Choroid plexus epithelial cell (primary cell): ENCODE results near the gene ZBTB33.

ENCODE experiments used
- DNase-seq: peaks from one replicate; pipeline ENCODE4 v3.0.0-alpha.2; 2010; ENCODE audit warnings: low read depth
- H3K4me3 ChIP-seq: 2 replicates; pipeline ENCODE4 v1.5.1; 2011; ENCODE audit warnings: low read depth, mild to moderate bottlenecking, control low read depth, low read length, moderate library complexity
- TF ChIP-seq, protein P1 (sequence below): conservative IDR thresholded peaks from 2 replicates; pipeline ENCODE4 v1.5.1; 2011; ENCODE audit warnings: low read depth, mild to moderate bottlenecking, control low read depth, inconsistent platforms, low read length, moderate library complexity

Gene ZBTB33

DNA sequence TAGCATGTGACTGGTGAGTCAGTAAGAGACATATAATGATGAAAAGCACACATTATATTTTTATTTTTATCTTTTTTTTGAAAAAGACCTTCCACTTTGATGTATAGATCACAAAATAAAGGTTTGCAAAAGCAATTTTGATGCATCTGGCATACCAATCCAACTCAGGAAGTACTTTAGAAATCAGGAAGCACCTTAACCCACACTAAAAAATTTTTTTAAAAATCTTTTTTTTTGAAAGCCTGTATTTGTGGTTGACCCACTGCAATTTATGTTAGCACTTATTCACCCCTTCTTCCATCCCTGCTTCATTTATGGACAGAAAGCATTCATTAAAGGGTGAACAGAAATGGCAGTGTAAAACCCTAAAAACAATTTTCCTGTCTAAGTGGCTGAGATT is 44.0 kb downstream of the ZBTB33 start:
- no peak for DNase-seq
- TF ChIP-seq, protein P1, sequence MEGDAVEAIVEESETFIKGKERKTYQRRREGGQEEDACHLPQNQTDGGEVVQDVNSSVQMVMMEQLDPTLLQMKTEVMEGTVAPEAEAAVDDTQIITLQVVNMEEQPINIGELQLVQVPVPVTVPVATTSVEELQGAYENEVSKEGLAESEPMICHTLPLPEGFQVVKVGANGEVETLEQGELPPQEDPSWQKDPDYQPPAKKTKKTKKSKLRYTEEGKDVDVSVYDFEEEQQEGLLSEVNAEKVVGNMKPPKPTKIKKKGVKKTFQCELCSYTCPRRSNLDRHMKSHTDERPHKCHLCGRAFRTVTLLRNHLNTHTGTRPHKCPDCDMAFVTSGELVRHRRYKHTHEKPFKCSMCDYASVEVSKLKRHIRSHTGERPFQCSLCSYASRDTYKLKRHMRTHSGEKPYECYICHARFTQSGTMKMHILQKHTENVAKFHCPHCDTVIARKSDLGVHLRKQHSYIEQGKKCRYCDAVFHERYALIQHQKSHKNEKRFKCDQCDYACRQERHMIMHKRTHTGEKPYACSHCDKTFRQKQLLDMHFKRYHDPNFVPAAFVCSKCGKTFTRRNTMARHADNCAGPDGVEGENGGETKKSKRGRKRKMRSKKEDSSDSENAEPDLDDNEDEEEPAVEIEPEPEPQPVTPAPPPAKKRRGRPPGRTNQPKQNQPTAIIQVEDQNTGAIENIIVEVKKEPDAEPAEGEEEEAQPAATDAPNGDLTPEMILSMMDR = no peak
- H3K4me3 ChIP-seq = no peak overlapping the region

- no peak overlapping the region for H3K4me3 ChIP-seq
- no peak for DNase-seq
- TF ChIP-seq, protein P1 = no peak
Observed at GRCh38 chrX:120297923-120298322, 47.3 kb downstream of the ZBTB33 start.

- no peak overlapping the region for H3K4me3 ChIP-seq
- no peak for DNase-seq
- TF ChIP-seq, protein P1 = peak; percentile 25
Observed at GRCh38 chrX:120299928-120300327, 49.3 kb downstream of the ZBTB33 start.

DNA sequence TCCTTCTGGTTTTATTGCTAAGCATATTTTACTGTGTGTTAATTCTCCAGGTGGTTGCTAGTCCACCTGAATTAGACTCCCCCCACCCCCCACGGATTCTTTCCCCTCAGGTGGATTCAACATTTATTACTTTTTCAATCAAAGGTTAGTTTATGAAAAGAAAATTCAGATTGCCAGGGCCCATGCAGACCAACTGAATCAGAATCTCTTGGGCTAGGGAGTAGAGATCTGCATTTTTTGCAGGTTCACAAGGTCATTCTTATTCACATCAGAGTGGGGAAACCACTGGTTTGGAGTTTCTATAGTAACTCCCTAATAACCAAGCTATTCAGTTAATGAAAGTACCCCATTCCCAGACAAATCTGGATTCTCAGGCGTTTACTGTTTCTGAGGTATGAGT is 50.9 kb downstream of the ZBTB33 start:
- DNase-seq = no peak
- TF ChIP-seq, protein P1 = no peak
- no peak overlapping the region for H3K4me3 ChIP-seq

- TF ChIP-seq, protein P1 = no peak
- H3K4me3 ChIP-seq = no peak overlapping the region
- DNase-seq = no peak
Observed at GRCh38 chrX:120301960-120302359, 51.3 kb downstream of the ZBTB33 start.

GRCh38 chrX:120302434-120302833 is 51.8 kb downstream of the ZBTB33 start:
- TF ChIP-seq, protein P1 = no peak
- peak; percentile 41 for DNase-seq
- H3K4me3 ChIP-seq = no peak overlapping the region

DNA sequence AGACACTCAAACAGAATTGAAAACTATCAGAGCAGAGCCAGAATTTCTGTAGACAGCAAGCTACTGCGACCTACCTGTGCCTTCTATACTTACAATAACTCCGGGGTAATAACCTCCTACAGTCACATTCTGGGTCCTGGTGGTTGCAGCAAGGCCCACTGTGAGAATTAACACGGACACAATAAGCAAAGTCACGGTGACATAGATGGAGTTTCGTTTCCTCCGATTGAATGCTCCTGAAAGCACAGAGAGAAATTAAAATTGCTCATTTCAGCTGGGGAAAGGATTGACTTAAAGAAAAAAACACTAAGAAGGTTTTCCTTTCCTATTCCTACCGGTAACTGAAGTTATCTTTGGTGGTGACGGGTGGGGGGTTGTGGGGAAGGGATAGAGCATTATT is 53.6 kb downstream of the ZBTB33 start:
- TF ChIP-seq, protein P1 = no peak
- H3K4me3 ChIP-seq = no peak overlapping the region
- no peak for DNase-seq
